NCI-H510A treated with DMSO at 0.1 percent for 48 hours (cell line): ENCODE measurements around the gene IL1RN.
"Not testable (repeated sequence)": the region's sequence is repeated elsewhere in the genome, so short reads cannot be mapped to it uniquely, and the experiment has no call there.

Experiments used
- DNase-seq: peaks from one replicate; lab custom pipeline; 2025; lab: John Stamatoyannopoulos, UW

IL1RN gene

DNA sequence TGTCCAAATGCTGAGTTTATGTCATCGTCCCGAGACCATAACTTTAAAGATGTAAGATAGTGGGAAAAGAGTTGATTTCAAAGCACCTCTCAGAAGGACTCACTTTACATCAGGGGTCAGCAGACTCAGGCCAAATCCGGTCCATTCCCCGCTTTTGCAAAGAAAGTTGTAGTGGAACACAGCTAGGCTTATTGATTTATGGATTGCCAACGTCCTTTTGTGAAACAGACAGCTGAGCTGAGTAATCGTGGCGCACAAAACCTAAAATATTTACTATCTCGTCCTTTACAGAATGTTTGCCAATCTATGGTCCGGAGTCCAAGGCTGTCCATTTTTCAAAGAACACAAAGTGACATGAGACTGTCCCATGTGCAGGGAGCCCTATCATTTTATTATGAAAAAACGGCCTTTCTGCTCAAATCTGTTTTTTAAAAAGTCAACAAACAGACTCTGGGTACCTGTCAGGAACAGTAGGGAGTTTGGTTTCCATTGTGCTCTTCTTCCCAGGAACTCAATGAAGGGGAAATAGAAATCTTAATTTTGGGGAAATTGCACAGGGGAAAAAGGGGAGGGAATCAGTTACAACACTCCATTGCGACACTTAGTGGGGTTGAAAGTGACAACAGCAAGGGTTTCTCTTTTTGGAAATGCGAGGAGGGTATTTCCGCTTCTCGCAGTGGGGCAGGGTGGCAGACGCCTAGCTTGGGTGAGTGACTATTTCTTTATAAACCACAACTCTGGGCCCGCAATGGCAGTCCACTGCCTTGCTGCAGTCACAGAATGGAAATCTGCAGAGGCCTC, at the start of gene IL1RN:
Gene IL1RN (plus strand): TSS at position 754 of the 801 bp plus-strand sequence. CDS start 27 bp downstream, at position 781.
- DNase-seq = no peak

DNA sequence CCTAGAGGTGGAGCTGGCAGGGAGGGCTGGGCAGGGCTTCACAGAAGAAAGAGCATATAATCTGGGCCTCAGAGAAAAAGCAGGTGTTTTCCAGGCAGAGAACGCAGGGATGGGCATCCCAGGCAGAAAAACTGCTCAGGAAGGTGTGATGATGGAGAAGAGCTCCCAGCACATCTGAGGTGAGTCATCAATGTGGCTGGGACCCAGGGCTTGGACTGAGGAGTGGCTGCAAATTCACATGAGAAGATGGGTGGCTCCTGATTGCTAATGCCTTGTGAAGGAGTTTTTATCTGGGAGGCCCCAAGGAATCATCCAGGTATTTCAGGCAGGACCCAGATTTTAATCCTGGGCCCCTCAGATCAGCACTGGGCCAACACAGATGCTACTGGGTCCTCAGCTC, 49.5 kb upstream of the IL1RN start:
- DNase-seq = no peak

- no peak for DNase-seq
Measured at GRCh38 chr2:113078350-113078839, 49.0 kb upstream of the IL1RN start.

DNA sequence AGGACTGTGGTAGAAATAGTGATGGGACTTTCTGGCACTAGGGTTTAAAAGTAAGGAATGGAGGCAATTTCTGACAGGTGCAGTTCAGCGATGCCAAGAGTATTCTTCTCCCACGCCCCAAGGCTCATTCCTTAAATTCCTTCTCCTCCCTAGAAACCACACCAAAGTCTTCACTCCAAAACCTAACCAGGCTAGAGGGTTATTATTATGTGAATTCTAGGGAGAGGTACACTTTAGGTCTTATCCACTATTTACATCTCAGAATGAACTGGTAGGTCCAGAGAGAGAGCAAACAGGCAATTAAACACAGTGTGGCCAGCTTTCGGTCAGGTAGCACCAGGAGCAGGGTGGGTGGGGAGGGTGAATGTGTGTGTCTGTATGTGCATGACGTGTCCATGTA, 48.3 kb upstream of the IL1RN start:
- DNase-seq = no peak

GRCh38 chr2:113080134-113080533, 47.3 kb upstream of the IL1RN start:
- no peak for DNase-seq

- DNase-seq = no peak
Measured at GRCh38 chr2:113081488-113082210, 45.7 kb upstream of the IL1RN start.

- DNase-seq = no peak
Measured at GRCh38 chr2:113083296-113083695, 44.1 kb upstream of the IL1RN start.

DNA sequence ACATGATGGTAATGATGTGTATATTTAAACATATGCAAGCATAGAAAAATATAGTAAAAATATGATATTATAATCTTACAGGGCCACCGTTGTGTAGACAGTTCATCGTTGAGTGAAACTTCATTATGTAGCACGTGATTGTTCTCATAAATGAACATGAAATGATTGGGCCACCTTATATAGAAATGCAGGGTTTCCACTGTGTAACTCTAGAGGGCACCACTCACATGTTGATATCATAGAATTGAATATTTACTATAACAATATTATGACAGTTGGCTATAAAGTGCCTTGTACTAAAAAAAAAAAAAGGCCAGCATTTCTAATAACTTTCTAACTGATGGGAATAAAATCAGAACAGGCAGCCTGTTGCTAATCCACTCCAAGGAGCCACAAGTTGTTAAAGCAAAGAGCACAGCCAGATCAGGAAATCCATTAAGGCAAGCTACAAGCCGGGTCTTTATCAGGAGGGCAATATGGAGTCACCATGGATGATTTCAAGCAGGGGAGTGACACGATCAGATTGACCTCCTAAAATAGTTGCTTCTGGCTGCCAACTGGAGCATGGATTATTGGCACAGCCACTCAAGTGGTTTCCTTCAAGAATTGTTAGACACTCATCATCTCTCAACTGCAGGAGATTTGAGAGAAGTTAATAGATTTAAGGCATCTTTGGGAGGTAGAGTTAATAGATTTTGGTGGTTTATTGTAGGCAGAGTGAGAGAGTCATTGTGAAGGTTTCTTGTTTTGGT, 43.0 kb upstream of the IL1RN start:
- DNase-seq = no peak

- DNase-seq = no peak
Measured at GRCh38 chr2:113085542-113085941, 41.9 kb upstream of the IL1RN start.

- no peak for DNase-seq
Measured at GRCh38 chr2:113088213-113088992, 39.0 kb upstream of the IL1RN start.

GRCh38 chr2:113089916-113090315, 37.5 kb upstream of the IL1RN start:
- no peak for DNase-seq

DNA sequence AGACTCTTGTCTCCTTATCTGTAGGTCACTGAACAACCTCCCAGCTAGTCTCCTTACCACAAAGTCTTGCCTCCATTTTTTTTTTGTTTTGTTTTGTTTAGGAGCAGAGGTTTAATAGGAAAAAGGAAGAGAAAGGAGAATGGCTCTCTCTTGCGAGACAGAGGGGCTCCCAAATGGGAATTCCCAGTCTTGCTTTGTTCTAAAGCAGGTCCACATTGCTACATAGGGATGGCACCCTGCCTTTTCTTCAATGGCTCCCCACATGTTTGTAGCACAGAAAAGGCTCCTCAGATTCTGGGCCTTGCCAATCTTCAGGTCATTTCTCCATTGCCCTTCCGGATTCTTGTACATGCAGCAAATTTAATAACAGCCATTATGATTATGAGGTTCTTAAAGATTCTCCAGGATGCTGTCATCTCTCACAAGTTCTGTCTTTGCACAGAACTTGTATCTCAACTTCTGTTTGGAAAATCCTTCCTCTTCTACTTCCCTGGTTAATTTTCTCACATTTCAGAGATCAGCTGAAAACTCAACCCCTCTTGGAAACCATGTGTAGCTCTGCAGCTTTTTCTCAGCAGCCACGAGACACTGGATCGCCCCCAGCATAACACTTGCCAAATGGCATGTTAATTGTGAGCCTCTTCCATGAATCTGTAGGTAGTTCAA, 36.0 kb upstream of the IL1RN start:
- no peak for DNase-seq

DNA sequence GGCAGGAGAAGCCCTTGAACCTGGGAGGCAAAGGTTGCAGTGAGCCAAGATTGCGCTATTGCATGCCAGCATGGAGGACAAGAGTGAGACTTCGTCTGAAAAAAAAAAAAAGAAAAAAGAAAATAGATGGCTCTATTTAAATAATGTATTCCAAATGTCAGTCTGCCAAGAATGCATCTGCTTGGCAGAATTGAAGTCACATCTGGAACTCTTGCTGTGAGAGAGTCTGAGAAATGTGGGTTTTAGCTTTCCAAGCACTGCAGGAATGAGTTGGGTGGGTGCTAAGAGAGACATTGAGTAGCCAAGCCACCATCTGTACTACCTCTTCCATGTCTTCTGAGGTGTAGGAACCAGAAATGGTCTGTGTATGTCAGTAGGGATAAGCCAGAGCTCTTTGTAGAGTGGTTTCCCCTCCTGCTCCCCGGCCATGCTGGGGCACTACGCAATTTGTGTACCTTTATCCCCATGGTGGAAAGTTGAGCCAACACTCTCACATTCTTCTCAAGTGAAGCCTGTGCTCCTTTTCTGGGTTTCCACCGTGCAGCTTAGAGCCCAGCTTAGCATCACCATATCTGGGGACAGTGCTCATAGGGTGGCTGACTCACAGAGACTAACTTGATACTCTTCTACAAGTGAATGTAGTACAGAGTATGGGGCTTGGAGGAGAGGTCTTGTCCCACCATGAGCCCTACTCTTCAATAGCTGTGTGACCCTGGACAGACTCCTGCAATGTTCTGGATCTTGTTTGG, 34.4 kb upstream of the IL1RN start:
- no peak for DNase-seq

DNA sequence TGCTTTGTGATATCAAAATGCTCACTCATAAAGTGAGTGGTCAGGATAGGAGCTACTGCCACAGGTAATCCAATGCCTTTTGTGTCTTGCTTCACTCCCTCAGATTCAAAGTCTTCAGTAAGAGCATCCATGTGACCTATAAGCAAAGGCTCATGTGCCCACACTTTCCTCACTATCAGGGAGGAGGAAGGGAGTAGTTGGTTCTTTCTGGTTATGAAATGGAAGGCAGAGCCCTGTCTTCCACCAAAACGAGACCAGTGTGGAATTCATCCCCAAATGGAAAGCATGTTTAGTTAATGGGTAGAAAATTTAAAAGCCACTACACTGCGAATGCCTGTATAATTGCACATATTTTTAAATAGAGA, 33.8 kb upstream of the IL1RN start:
- no peak for DNase-seq

DNA sequence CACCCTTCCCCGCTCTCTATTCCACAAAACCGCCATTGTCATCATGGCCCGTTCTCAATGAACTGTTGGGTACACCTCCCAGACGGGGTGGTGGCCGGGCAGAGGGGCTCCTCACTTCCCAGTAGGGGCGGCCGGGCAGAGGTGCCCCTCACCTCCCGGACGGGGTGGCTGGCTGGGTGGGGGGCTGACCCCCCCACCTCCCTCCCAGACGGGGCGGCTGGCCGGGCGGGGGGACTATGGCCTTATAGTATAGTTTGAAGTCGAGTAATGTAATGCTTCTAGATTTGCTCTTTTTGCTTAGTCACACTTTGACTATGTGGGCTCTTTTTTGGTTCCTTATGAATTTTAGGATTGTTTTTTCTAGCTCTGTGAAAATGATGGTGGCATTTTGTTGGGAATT, 31.1 kb upstream of the IL1RN start:
- not testable (repeated sequence) for DNase-seq

- not testable (repeated sequence) for DNase-seq
Measured at GRCh38 chr2:113096842-113097618, 30.4 kb upstream of the IL1RN start.

GRCh38 chr2:113098041-113098440, 29.4 kb upstream of the IL1RN start:
- no peak for DNase-seq

- DNase-seq = no peak
Measured at GRCh38 chr2:113098532-113098931, 28.9 kb upstream of the IL1RN start.

GRCh38 chr2:113102133-113102532, 25.3 kb upstream of the IL1RN start:
- no peak for DNase-seq

DNA sequence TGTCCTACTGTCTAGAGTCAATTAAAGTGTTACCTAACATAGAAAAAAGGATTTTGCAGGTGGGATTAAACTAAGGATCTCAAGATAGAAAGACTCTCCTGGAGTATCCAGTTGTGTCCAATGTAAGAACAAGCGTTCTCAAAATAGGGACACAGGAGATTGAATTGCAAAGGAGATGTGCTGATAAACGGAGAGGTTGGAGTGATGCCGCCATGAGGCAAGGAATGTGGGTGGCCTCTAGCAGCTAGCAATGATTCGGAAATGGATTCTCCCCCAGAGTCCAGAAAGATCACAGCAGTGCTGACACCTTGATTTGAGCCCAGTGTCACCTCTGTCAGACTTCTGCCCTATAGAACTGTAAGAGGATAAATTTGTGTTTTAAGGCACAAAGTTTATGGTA, 24.1 kb upstream of the IL1RN start:
- no peak for DNase-seq
